Endodermal cell (in vitro differentiated cells): ENCODE results near the gene VWA3A. TPM values are rescaled to one million over a fixed set of nuclear protein-coding genes. Genes with fewer than 3 reads are reported as not detected.

Experiments
- DNase-seq: peaks from one replicate; pipeline ENCODE4 v3.0.0-alpha.2; 2017
- H3K27ac ChIP-seq: 2 replicates; pipeline ENCODE4 v1.5.1; 2013; ENCODE audit warnings: mild to moderate bottlenecking, low read depth, low read length, moderate library complexity
- H3K27me3 ChIP-seq: 2 replicates; pipeline ENCODE4 v1.6.1; 2013; ENCODE audit warnings: mild to moderate bottlenecking, low read length, moderate library complexity; ENCODE audit not compliant: insufficient read depth, control insufficient read depth, poor library complexity, severe bottlenecking
- H3K36me3 ChIP-seq: 2 replicates; pipeline ENCODE4 v1.7.0; 2013; ENCODE audit warnings: mild to moderate bottlenecking, low read length, moderate library complexity; ENCODE audit not compliant: control insufficient read depth, insufficient read depth
- H3K4me1 ChIP-seq: one replicate; pipeline ENCODE4 v1.7.0; 2013; ENCODE audit warnings: low read length; ENCODE audit not compliant: control insufficient read depth, insufficient read depth
- H3K4me3 ChIP-seq: 2 replicates; pipeline ENCODE4 v1.5.1; 2013; ENCODE audit warnings: mild to moderate bottlenecking, low read length, moderate library complexity
- H3K9ac ChIP-seq: 2 replicates; pipeline ENCODE4 v1.6.1; 2013; ENCODE audit warnings: mild to moderate bottlenecking, low read length, moderate library complexity; ENCODE audit not compliant: poor library complexity, severe bottlenecking; ENCODE audit errors: extremely low read depth
- H3K9me3 ChIP-seq: 2 replicates; pipeline ENCODE4 v1.6.1; 2013; ENCODE audit warnings: mild to moderate bottlenecking, low read length, moderate library complexity; ENCODE audit not compliant: control insufficient read depth
- H3K27ac Mint-ChIP-seq: 2 replicates; pipeline ENCODE4 v1.8.0; 2020; ENCODE audit warnings: mixed read lengths
- H3K27me3 Mint-ChIP-seq: 2 replicates; pipeline ENCODE4 v1.8.0; 2021; ENCODE audit warnings: mild to moderate bottlenecking, mixed read lengths; ENCODE audit not compliant: insufficient read depth
- H3K36me3 Mint-ChIP-seq: 2 replicates; pipeline ENCODE4 v1.8.0; 2020; ENCODE audit warnings: low read depth, mixed read lengths
- H3K4me1 Mint-ChIP-seq: 2 replicates; pipeline ENCODE4 v1.8.0; 2020; ENCODE audit warnings: mixed read lengths
- H3K4me3 Mint-ChIP-seq: 2 replicates; pipeline ENCODE4 v1.8.0; 2020; ENCODE audit warnings: mild to moderate bottlenecking, moderate library complexity, mixed read lengths
- H3K9me3 Mint-ChIP-seq: 2 replicates; pipeline ENCODE4 v1.8.0; 2020; ENCODE audit warnings: mild to moderate bottlenecking, mixed read lengths
- WGBS, 2 experiments: methylation state at CpG; one replicate each; pipeline versions ENCODE4 v1.1.5 to v1.1.7; 2013; ENCODE audit warnings: missing lambda C conversion rate in 2 of 2, mixed read lengths in 1 of 2; ENCODE audit not compliant: insufficient coverage in 1 of 2, insufficient read length in 1 of 2; 5-methylcytosine and 5-hydroxymethylcytosine counted together
- total RNA-seq, 2 donors: library from RNA; stranded (reverse); fragmentation: NEBNext Ultra II Directional in 1 of 2; extraction: Animal tissue kit (Norgen Biotek cat#: 25700) in 1 of 2; gene quantifications; 2 replicates in 1 of 2; 3 replicates in 1 of 2; pipeline ENCODE4 v1.2.1, GENCODE V29; 2021
- TF ChIP-seq, protein P1 (sequence below): fragments of 200-600 bp; sonication (generic); conservative IDR thresholded peaks from 2 replicates; pipeline ENCODE4 v1.5.0; 2021; ENCODE audit warnings: antibody characterized with exemption, mild to moderate bottlenecking

VWA3A gene
- total RNA-seq, 2 donors from 2014 or later: 0.18 to 0.40 TPM

DNA sequence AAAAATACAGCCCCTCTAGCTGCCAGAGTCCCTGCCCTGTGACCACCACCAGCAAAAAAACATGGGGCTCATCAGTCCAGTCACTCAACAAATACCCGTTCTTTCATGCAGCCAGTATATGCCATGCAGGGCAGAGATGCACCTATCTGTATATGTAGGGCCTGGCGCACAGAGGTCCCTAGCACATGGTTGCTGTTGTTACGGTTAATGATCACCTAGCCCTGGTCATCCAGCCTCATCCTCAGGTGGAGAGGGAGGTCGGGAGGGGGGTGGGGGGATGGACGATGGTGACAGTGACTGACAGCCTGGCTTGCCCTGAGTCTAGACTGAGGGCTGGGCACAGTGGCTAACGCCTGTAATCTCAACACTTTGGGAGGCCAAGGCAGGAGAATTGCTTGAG lies 71.5 kb downstream of the VWA3A start:
- Mint-ChIP-seq H3K4me3 (no peak overlapping the region), H3K27ac (no peak overlapping the region), H3K36me3 (no peaks in the 10 kb centered on the region), H3K9me3 (peaks cover 2% of the 10 kb centered on the region), H3K4me1 (no peaks in the 10 kb centered on the region), H3K27me3 (peaks cover 56% of the 10 kb centered on the region)
- H3K36me3 ChIP-seq: no peaks in the 10 kb centered on the region
- TF ChIP-seq, protein P1, sequence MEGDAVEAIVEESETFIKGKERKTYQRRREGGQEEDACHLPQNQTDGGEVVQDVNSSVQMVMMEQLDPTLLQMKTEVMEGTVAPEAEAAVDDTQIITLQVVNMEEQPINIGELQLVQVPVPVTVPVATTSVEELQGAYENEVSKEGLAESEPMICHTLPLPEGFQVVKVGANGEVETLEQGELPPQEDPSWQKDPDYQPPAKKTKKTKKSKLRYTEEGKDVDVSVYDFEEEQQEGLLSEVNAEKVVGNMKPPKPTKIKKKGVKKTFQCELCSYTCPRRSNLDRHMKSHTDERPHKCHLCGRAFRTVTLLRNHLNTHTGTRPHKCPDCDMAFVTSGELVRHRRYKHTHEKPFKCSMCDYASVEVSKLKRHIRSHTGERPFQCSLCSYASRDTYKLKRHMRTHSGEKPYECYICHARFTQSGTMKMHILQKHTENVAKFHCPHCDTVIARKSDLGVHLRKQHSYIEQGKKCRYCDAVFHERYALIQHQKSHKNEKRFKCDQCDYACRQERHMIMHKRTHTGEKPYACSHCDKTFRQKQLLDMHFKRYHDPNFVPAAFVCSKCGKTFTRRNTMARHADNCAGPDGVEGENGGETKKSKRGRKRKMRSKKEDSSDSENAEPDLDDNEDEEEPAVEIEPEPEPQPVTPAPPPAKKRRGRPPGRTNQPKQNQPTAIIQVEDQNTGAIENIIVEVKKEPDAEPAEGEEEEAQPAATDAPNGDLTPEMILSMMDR: no peak
- no peak overlapping the region for H3K9ac ChIP-seq
- no peak overlapping the region for H3K4me3 ChIP-seq
- no peak overlapping the region for H3K27ac ChIP-seq
- H3K9me3 ChIP-seq: no peaks in the 10 kb centered on the region
- peaks cover 47% of the 10 kb centered on the region for H3K27me3 ChIP-seq
- 81 to 92% methylated on average over 2 to 6 of the region's 6 CpGs for WGBS, 2 experiments
- no peak for DNase-seq
- no peaks in the 10 kb centered on the region for H3K4me1 ChIP-seq

DNA sequence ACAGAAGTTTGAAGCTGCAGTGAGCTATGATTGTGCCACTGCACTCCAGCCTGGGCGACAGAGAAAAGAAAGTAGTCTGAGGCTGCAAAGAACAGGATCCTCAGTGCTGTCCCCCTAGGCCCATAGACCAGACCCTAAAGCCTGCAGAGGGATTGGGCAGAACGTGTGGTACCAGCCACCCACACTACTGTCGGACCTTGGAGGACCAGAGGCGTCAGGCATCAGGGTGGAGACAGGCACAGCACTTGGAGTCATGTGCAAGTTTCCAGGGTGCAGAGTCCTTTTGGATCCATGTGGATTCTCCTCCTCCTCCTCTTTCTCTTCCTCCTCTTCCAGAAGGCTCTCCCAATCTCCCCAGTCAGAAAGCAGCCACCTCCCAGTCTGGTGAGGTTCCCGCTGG lies 72.1 kb downstream of the VWA3A start:
- no peaks in the 10 kb centered on the region for H3K36me3 ChIP-seq
- no peak overlapping the region for H3K9ac ChIP-seq
- no peak overlapping the region for H3K4me3 ChIP-seq
- no peak overlapping the region for H3K27ac Mint-ChIP-seq
- H3K27me3 Mint-ChIP-seq: peaks cover 50% of the 10 kb centered on the region
- no peaks in the 10 kb centered on the region for H3K36me3 Mint-ChIP-seq
- H3K4me3 Mint-ChIP-seq: no peak overlapping the region
- 88 to 93% methylated on average over 3 to 5 of the region's 5 CpGs for WGBS, 2 experiments
- peaks cover 2% of the 10 kb centered on the region for H3K9me3 Mint-ChIP-seq
- no peak overlapping the region for H3K27ac ChIP-seq
- DNase-seq: no peak
- H3K9me3 ChIP-seq: no peaks in the 10 kb centered on the region
- TF ChIP-seq, protein P1: no peak
- H3K27me3 ChIP-seq: peaks cover 46% of the 10 kb centered on the region
- no peaks in the 10 kb centered on the region for H3K4me1 Mint-ChIP-seq
- no peaks in the 10 kb centered on the region for H3K4me1 ChIP-seq

- no peak overlapping the region for H3K4me3 Mint-ChIP-seq
- Histone ChIP-seq H3K9me3 (no peaks in the 10 kb centered on the region), H3K27ac (no peak overlapping the region), H3K9ac (no peak overlapping the region), H3K4me1 (no peaks in the 10 kb centered on the region), H3K27me3 (peaks cover 34% of the 10 kb centered on the region), H3K36me3 (no peaks in the 10 kb centered on the region), H3K4me3 (no peak overlapping the region)
- DNase-seq: no peak
- no peaks in the 10 kb centered on the region for H3K4me1 Mint-ChIP-seq
- peaks cover 2% of the 10 kb centered on the region for H3K9me3 Mint-ChIP-seq
- H3K36me3 Mint-ChIP-seq: no peaks in the 10 kb centered on the region
- no peak overlapping the region for H3K27ac Mint-ChIP-seq
- 92% methylated on average over 9 to 16 of the region's 16 CpGs for WGBS, 2 experiments
- TF ChIP-seq, protein P1: no peak
- peaks cover 38% of the 10 kb centered on the region for H3K27me3 Mint-ChIP-seq
These were observed 73.4 kb downstream of the VWA3A start for GRCh38 chr16:22165508-22166285.
